DMS53 (cell line): Measurements from ENCODE around the gene NEUROG1.

ENCODE experiments used
- DNase-seq: peaks from one replicate; lab custom pipeline; 2025; lab: John Stamatoyannopoulos, UW

The NEUROG1 gene

DNA sequence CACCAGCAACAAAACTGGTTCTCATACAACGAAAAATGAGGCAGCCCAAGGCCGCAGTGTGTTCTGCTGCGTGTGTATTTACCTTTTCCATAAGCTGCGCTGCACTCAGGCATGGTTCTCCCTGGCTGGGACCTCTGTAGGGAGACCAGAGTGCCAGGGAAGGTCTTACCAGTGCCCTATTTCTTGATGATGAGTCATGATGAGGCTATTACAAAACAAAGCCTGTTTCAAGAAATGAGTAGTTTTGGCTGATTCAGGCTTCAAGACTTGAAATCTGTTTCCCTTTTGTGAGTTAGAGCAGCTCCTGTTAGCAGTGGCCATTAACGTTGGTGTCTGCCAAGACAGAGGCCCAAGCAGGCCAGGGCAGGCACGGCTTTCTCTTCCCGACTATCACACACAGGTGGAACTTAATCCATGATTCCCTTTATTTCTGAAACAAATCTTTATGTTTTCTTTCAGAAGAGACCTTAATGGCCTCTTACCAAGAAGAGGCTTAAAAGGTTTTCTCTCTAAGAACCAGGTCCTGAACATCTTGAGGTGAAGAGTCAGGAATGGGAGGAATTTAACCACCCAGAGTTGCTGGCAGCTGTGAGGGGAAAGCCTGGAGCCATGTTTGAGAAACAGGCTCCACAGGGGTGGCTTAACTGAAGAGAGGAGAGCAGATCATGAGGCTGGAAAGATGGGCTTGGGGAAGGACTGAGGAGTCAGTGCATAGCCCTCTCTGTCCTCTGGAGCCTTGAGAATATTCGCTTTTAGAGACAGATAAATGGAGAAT is 42.2 kb downstream of the NEUROG1 start:
- DNase-seq: no peak

GRCh38 chr5:135492319-135492626 is 43.5 kb downstream of the NEUROG1 start:
- DNase-seq: peak; percentile 64

DNA sequence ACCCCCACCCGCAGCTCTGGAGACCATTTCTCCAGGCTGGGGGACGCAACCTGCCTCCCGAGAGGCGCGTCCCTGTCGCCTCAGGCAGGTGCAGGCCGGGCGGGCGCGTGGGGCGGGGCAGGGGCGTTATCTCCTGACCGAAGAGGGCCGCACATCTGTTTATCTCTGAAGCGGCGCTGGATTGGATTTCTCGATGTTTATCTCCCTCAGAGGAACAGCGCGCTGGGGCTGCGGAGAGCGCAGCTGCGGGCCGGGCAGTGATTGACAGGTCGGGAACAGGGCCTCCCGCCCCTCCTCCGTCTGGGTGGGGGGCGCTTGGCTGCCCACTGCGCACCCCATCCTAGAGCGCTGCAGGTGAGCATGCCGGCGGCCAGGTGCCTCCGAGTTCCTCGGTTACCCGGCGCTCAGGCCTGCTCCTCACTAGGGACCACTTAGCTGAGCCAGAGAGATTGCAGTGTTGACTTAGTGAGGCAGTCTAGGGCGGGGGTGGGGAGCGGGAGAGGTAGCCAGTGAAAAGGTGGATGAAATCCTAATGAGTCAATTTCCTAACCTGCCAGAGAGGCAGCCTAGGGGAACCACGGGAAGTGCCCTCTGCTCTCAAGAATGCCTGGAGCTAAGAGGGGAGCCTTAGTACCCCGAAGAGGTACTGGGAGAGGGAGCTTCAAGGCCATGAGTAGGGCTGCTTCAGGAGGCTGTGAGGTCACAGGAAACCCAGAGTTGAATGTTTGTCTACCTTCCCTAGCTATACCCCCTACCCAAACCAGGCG is 44.0 kb downstream of the NEUROG1 start:
- peak; percentile 94 for DNase-seq

DNA sequence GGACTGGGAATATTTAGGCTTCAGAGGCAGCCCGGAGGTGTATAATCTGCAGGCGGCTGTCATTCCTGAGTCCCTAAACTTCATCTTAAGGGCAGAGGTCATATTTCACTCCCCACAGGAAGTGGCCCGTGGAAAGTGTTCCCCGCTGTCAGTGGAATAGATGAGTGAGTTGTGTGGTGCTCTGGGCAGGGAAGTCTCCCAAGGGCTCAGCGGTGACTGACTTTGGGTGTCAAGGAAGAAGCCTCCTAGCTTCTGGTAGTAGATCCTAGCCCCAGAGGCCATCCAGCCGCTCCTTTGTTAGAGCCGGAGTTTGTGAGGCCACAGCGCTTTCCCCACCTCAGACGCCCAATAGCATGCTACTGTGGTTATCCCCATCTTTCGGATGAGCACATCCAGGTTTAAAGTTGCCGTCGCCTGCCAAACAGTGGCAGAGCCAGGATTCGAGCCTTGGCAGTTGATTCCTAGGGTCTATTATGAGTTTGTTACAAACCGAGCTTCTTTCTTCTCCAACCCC is 44.7 kb downstream of the NEUROG1 start:
- DNase-seq: no peak

- DNase-seq: peak; percentile 80
Measured at GRCh38 chr5:135490245-135491037, 45.3 kb downstream of the NEUROG1 start.

DNA sequence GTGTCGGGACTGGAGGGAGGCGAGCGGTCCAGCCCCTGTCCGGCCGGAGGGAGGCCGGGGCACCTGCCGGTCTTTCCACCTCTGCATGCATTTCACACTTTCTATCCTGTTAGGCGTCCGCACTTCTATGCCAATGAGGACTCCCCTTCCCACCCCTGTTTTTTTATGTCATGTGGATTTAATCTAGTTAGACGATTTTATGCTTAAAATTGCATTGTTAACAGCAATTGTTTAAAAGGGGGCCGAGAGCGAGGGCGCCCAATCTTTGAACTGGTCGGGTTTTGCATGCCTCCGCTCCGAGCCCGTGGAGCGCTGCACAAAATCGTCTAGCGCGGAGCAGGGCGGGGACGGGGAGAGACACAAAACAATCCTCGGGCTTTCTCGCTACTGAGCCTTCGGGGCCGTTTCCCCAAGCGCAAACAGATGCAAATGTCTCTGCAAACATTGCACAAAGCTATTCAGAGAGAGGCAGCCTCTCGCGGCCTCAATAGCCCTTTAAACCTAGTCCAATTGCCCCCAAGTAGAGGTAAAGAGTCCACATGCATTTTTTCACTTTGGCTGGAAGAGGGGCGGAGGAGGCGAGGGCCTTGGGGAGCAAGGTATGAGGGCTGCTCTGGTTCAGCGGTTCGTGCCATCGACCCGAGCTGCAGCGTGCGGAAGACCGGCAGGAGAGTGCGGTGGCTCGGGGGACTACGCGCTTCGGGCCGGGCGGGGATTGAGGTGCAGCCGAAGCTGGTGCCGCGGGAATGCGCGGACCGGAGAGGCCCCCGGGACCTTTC is 46.1 kb downstream of the NEUROG1 start:
- DNase-seq: peak; percentile 79

DNA sequence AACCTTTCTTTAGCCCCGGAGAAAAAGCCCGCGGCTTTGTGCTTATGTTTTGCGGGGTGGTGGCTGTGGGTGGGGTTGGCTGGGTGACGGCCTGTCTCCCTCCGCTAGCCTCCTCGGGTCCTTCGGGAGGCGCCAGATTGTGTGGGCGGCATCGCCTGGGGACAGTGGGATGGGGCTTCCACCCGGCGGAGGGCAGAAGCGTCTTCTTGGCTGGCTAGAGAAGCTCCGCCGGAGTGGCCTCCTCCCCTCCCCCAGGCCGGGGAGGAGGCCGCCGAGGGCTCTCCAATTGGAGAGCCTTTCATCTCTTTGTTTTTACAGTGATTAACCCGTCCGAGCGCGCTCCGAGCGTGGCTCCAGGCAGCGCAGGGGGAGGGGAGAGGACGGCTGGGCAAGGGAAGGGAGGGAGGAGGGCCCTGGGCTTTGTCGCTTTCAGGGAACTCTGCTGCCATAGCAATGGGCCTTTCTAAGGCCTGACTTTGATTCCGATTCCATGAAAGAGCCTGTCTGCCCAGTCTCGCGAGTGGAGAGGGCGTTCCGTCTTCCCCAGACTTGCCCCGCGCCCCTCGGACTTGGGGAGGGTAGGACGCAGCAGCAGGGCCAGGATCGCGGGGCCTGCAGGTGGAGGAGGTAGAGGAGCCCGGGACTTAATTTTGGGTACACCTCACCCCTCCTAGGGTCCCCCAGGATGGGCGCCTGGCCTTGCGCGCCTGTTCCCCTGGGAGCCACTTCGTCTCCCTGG is 46.9 kb downstream of the NEUROG1 start:
- peak; percentile 94 for DNase-seq

- no peak for DNase-seq
Measured at GRCh38 chr5:135487839-135488514, 47.8 kb downstream of the NEUROG1 start.

DNA sequence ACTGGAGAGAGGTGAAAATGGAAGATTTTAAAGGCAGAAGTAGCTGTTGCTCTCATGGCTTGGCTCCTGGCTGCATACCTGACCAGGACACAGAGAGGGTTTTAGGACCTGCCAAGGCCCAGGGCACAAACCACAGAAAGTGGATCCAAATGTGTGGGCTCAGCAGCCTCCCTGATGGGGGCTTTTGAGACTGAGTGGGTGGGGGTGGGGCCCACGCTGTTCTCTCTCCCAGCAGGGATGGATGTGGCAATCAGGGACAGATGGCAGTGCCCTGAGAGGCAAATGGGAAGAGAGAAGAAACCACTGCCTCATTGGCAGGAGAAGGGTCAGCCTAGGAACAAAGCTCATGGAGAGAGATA is 48.7 kb downstream of the NEUROG1 start:
- no peak for DNase-seq

GRCh38 chr5:135486131-135487036 is 49.4 kb downstream of the NEUROG1 start:
- no peak for DNase-seq

GRCh38 chr5:135484674-135485086 is 51.1 kb downstream of the NEUROG1 start:
- DNase-seq: peak; percentile 96
